IPS-18c (cell line): ENCODE data around the gene PALD1.

Experiments
- H3K4me3 ChIP-seq: 2 replicates; pipeline ENCODE4 v1.7.0; 2013; ENCODE audit warnings: low read depth, mild to moderate bottlenecking, low read length, moderate library complexity; ENCODE audit not compliant: insufficient read depth
- H3K9me3 ChIP-seq: one replicate; pipeline ENCODE4 v1.6.1; 2013; ENCODE audit warnings: mild to moderate bottlenecking, low read length, moderate library complexity; ENCODE audit not compliant: control insufficient read depth, insufficient read depth

The PALD1 gene

DNA sequence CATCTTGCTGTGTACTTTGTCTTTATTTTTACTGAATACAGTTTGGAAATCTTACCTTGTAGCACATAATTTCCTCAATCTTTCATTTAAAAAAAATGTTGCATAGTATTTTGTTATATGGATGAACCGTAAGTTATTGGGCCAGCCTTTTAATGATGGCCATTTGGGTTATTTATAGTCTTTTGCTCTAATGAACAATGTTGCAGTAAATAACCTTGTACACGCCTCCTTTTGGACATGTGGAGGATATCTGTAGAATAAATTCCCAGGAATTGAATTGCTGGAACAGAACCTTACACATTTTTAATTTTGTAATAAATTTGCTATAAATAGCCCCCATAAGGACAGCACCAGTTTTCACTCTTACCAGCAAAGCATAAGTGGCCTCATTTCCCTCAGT, 136.6 kb downstream of the PALD1 start:
- H3K4me3 ChIP-seq: no peak overlapping the region
- H3K9me3 ChIP-seq: no peaks in the 10 kb centered on the region

DNA sequence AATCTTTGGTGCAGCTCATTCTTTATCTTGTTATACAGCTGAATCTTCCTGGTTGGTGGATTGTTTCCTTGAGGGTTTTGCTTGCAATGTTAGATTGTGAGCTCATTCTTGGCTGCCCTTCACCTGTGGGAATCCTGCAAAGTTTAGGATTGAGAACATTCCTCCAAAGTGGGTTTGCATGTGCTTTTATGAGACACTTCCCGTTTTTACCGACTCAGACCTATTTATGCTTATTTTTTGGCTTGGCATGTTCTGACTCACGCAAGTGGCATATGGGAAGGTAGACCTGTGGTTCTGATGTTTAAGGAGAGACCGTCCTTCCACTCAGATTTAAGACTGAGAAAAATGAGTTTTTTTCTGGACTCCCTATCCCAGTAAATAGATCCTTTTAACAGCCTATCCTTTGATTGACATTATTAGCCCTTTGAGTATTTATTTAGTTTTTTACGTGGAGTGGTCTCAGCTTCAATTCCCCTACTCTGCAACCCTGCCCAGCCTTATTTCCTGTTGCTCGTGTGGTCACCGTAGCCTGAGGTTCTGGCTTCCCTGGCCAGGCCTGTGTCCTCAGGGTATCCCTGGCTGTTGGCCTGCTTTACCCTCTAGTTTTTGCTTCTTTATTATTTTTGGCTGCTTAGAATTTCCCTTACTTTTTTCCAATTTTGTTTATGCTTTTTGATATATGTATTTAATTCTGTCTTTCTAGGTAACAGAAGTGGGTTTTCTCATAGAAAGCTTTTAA, 137.4 kb downstream of the PALD1 start:
- H3K9me3 ChIP-seq: no peaks in the 10 kb centered on the region
- no peak overlapping the region for H3K4me3 ChIP-seq

DNA sequence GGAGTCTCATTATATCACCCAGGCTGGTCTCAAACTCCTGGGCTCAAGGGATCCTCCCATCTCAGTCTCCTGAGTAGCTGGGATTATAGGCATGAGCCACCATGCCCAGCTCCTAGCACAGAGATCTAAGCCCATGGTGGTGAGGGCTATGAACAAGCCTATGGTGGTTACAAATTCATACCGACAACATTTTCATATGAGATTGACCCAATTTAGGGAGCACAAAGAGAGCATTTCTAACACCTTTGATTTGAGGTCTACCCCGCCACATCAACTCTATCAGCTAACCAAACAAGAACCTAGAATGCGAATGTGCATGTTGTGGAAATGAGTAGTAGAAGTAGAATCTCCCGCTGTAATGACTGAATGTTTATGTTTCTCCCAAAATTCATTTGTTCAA, 138.2 kb downstream of the PALD1 start:
- no peaks in the 10 kb centered on the region for H3K9me3 ChIP-seq

More for the DNA sequence above, 138.2 kb downstream of the PALD1 start:
- H3K4me3 ChIP-seq: no peak overlapping the region
